HEK293 (cell line): ENCODE results near the gene TREH.

ENCODE experiments used
- GLI4 ChIP-seq: fragments of 450-650 bp; formaldehyde crosslinking; IDR thresholded peaks from 2 replicates; pipeline ENCODE4 v1.5.1; 2016; ENCODE audit warnings: missing biosample characterization, missing genetic modification characterization
- GLIS1 ChIP-seq: fragments of 450-650 bp; formaldehyde crosslinking; IDR thresholded peaks from 2 replicates; pipeline ENCODE4 v1.5.1; 2016; ENCODE audit warnings: missing biosample characterization, missing genetic modification characterization
- IKZF3 ChIP-seq: fragments of 450-650 bp; IDR thresholded peaks from 2 replicates; pipeline ENCODE4 v1.5.0; 2018; ENCODE audit warnings: missing biosample characterization, mild to moderate bottlenecking, missing genetic modification characterization, moderate library complexity
- OSR2 ChIP-seq: fragments of 450-650 bp; formaldehyde crosslinking; IDR thresholded peaks from 2 replicates; pipeline ENCODE4 v1.5.1; 2016; ENCODE audit warnings: missing biosample characterization, missing genetic modification characterization
- SALL2 ChIP-seq: fragments of 450-650 bp; formaldehyde crosslinking; IDR thresholded peaks from 2 replicates; pipeline ENCODE4 v1.5.0; 2017; ENCODE audit warnings: missing biosample characterization, mild to moderate bottlenecking, missing genetic modification characterization, borderline replicate concordance
- SCRT1 ChIP-seq: fragments of 450-650 bp; formaldehyde crosslinking; IDR thresholded peaks from 2 replicates; pipeline ENCODE4 v1.5.1; 2016; ENCODE audit warnings: missing biosample characterization, missing genetic modification characterization, borderline replicate concordance
- SP3 ChIP-seq: fragments of 450-650 bp; formaldehyde crosslinking; IDR thresholded peaks from 2 replicates; pipeline ENCODE4 v1.5.1; 2016; ENCODE audit warnings: missing biosample characterization, missing genetic modification characterization
- WT1 ChIP-seq: fragments of 450-650 bp; formaldehyde crosslinking; IDR thresholded peaks from 2 replicates; pipeline ENCODE4 v1.5.1; 2016; ENCODE audit warnings: missing biosample characterization, missing genetic modification characterization
- ZBTB48 ChIP-seq: fragments of 450-650 bp; formaldehyde crosslinking; IDR thresholded peaks from 2 replicates; pipeline ENCODE4 v1.5.1; 2016; ENCODE audit warnings: missing biosample characterization, missing genetic modification characterization
- ZEB2 ChIP-seq: fragments of 450-650 bp; formaldehyde crosslinking; IDR thresholded peaks from 2 replicates; pipeline ENCODE4 v1.5.1; 2016; ENCODE audit warnings: missing biosample characterization, missing genetic modification characterization
- ZFP37 ChIP-seq: fragments of 450-650 bp; formaldehyde crosslinking; IDR thresholded peaks from 2 replicates; pipeline ENCODE4 v1.5.1; 2016; ENCODE audit warnings: missing biosample characterization, missing genetic modification characterization
- ZFP41 ChIP-seq: fragments of 450-650 bp; formaldehyde crosslinking; IDR thresholded peaks from 2 replicates; pipeline ENCODE4 v1.5.1; 2016; ENCODE audit warnings: missing biosample characterization, missing genetic modification characterization, borderline replicate concordance
- ZNF10 ChIP-seq: fragments of 450-650 bp; formaldehyde crosslinking; IDR thresholded peaks from 2 replicates; pipeline ENCODE4 v1.5.1; 2017; ENCODE audit warnings: missing biosample characterization, missing genetic modification characterization
- ZNF140 ChIP-seq: fragments of 450-650 bp; formaldehyde crosslinking; IDR thresholded peaks from 2 replicates; pipeline ENCODE4 v1.5.1; 2016; ENCODE audit warnings: missing biosample characterization, missing genetic modification characterization
- ZNF184 ChIP-seq: fragments of 450-650 bp; IDR thresholded peaks from 2 replicates; pipeline ENCODE4 v1.5.1; 2018; ENCODE audit warnings: missing biosample characterization, mild to moderate bottlenecking, missing genetic modification characterization
- ZNF19 ChIP-seq: fragments of 450-650 bp; formaldehyde crosslinking; IDR thresholded peaks from 2 replicates; pipeline ENCODE4; 2016; ENCODE audit warnings: missing biosample characterization, missing genetic modification characterization, low read depth
- ZNF239 ChIP-seq: fragments of 450-650 bp; formaldehyde crosslinking; IDR thresholded peaks from 2 replicates; pipeline ENCODE4 v1.5.1; 2016; ENCODE audit warnings: missing biosample characterization, missing genetic modification characterization
- ZNF302 ChIP-seq: fragments of 450-650 bp; formaldehyde crosslinking; IDR thresholded peaks from 2 replicates; pipeline ENCODE4 v1.5.1; 2016; ENCODE audit warnings: missing biosample characterization, missing genetic modification characterization, low read depth
- ZNF350 ChIP-seq: fragments of 450-650 bp; formaldehyde crosslinking; IDR thresholded peaks from 2 replicates; pipeline ENCODE4 v1.5.0; 2017; ENCODE audit warnings: missing biosample characterization, mild to moderate bottlenecking, missing genetic modification characterization
- ZNF416 ChIP-seq: fragments of 450-650 bp; formaldehyde crosslinking; IDR thresholded peaks from 2 replicates; pipeline ENCODE4 v1.5.1; 2016; ENCODE audit warnings: missing biosample characterization, missing genetic modification characterization
- ZNF629 ChIP-seq: fragments of 450-650 bp; formaldehyde crosslinking; IDR thresholded peaks from 2 replicates; pipeline ENCODE4 v1.5.1; 2017; ENCODE audit warnings: missing biosample characterization, missing genetic modification characterization
- ZNF701 ChIP-seq: fragments of 450-650 bp; formaldehyde crosslinking; IDR thresholded peaks from 2 replicates; pipeline ENCODE4 v1.5.1; 2016; ENCODE audit warnings: missing biosample characterization, missing genetic modification characterization
- ZNF76 ChIP-seq: fragments of 450-650 bp; formaldehyde crosslinking; IDR thresholded peaks from 2 replicates; pipeline ENCODE4; 2016; ENCODE audit warnings: low read depth, missing biosample characterization, missing genetic modification characterization, borderline replicate concordance
- TF ChIP-seq, protein P1 (sequence below): fragments of 450-650 bp; formaldehyde crosslinking; IDR thresholded peaks from 2 replicates; pipeline ENCODE4 v1.5.1; 2017; ENCODE audit warnings: missing biosample characterization, missing genetic modification characterization
- TF ChIP-seq, protein P2 (sequence below): fragments of 450-650 bp; formaldehyde crosslinking; IDR thresholded peaks from 2 replicates; pipeline ENCODE4 v1.5.1; 2016; ENCODE audit warnings: missing biosample characterization, missing genetic modification characterization, borderline replicate concordance
- TF ChIP-seq, protein P3 (sequence below): fragments of 450-650 bp; formaldehyde crosslinking; IDR thresholded peaks from 2 replicates; pipeline ENCODE4 v1.5.1; 2017; ENCODE audit warnings: missing biosample characterization, missing genetic modification characterization
- TF ChIP-seq, protein P4 (sequence below): fragments of 450-650 bp; formaldehyde crosslinking; IDR thresholded peaks from 2 replicates; pipeline ENCODE4 v1.5.1; 2016; ENCODE audit warnings: missing biosample characterization, missing genetic modification characterization
- TF ChIP-seq, protein P5 (sequence below): fragments of 450-650 bp; formaldehyde crosslinking; IDR thresholded peaks from 2 replicates; pipeline ENCODE4 v1.5.1; 2016; ENCODE audit warnings: missing biosample characterization, missing genetic modification characterization
- TF ChIP-seq, protein P6 (sequence below): fragments of 450-650 bp; formaldehyde crosslinking; optimal IDR thresholded peaks from 2 replicates; pipeline ENCODE3; 2016; ENCODE audit warnings: missing biosample characterization, mild to moderate bottlenecking, missing genetic modification characterization

Gene TREH

DNA sequence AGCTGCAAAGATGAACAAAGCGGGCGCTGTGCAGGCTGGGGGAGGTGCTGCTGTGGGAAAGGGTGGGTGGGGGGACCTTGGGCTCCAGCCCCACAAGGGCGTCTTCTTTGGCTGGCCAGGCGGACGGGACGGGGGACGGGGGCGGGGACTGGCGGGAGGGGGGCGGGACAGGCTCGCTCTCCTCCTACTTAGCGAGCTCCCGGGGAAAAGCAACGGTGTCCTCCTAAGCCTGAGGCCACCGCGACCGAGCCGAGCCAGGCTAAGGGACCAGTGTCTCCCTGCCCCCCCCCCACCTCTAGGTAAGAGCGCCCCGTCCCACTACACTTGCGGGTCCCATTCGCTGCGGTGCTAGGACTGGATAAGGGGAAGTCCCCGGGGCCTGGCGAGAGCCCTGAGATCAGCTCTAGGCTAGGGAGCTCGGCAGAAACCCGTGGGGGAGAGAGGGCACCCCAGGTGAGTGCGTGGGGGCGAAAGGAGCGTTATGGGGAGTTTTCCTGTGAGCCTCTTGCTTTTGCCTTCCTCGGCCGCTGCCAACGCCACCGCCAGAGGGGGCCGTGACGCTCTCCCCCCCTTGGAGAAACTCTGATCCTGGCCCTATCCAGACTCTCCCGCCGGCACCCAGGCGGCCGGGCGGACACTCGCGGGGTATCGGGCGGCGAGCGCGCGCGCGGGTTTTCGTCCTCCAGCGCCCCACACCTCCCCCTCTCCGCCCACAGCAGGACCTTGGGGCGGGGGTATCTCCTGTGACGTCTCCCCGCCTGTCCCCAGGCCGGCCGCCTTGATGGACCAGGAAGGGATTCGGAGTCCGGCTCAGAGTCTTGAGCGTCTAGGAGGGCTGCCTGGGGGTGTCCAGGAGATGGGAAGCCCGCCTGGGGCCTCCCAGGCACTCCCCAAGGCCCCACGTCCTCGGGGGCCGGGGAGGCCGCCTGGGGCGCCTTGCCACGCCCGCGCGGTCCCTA, 71.8 kb downstream of the TREH start, which contains the start of gene PHLDB1 (continued):
- TF ChIP-seq ZNF140 (tag by site-specific recombination), result no peak
- TF ChIP-seq SCRT1 (tag by site-specific recombination), result no peak
- TF ChIP-seq GLI4 (tag by site-specific recombination), result no peak
- TF ChIP-seq ZBTB48 (tag by site-specific recombination), result peak; percentile 81; the same call in 1 of the 2 replicates
- no peak for TF ChIP-seq SALL2 (tag by site-specific recombination)
- TF ChIP-seq SP3, result peak; percentile 55
- TF ChIP-seq, protein P1, sequence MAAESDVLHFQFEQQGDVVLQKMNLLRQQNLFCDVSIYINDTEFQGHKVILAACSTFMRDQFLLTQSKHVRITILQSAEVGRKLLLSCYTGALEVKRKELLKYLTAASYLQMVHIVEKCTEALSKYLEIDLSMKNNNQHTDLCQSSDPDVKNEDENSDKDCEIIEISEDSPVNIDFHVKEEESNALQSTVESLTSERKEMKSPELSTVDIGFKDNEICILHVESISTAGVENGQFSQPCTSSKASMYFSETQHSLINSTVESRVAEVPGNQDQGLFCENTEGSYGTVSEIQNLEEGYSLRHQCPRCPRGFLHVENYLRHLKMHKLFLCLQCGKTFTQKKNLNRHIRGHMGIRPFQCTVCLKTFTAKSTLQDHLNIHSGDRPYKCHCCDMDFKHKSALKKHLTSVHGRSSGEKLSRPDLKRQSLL (tag by site-specific recombination), result no peak
- TF ChIP-seq, protein P2, sequence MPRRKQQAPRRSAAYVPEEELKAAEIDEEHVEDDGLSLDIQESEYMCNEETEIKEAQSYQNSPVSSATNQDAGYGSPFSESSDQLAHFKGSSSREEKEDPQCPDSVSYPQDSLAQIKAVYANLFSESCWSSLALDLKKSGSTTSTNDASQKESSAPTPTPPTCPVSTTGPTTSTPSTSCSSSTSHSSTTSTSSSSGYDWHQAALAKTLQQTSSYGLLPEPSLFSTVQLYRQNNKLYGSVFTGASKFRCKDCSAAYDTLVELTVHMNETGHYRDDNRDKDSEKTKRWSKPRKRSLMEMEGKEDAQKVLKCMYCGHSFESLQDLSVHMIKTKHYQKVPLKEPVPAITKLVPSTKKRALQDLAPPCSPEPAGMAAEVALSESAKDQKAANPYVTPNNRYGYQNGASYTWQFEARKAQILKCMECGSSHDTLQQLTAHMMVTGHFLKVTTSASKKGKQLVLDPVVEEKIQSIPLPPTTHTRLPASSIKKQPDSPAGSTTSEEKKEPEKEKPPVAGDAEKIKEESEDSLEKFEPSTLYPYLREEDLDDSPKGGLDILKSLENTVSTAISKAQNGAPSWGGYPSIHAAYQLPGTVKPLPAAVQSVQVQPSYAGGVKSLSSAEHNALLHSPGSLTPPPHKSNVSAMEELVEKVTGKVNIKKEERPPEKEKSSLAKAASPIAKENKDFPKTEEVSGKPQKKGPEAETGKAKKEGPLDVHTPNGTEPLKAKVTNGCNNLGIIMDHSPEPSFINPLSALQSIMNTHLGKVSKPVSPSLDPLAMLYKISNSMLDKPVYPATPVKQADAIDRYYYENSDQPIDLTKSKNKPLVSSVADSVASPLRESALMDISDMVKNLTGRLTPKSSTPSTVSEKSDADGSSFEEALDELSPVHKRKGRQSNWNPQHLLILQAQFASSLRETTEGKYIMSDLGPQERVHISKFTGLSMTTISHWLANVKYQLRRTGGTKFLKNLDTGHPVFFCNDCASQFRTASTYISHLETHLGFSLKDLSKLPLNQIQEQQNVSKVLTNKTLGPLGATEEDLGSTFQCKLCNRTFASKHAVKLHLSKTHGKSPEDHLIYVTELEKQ (tag by site-specific recombination), result no peak
- TF ChIP-seq ZNF416 (tag by site-specific recombination), result no peak
- no peak; the same call in 1 of the 2 replicates for TF ChIP-seq ZNF76 (tag by site-specific recombination)
- TF ChIP-seq, protein P3, sequence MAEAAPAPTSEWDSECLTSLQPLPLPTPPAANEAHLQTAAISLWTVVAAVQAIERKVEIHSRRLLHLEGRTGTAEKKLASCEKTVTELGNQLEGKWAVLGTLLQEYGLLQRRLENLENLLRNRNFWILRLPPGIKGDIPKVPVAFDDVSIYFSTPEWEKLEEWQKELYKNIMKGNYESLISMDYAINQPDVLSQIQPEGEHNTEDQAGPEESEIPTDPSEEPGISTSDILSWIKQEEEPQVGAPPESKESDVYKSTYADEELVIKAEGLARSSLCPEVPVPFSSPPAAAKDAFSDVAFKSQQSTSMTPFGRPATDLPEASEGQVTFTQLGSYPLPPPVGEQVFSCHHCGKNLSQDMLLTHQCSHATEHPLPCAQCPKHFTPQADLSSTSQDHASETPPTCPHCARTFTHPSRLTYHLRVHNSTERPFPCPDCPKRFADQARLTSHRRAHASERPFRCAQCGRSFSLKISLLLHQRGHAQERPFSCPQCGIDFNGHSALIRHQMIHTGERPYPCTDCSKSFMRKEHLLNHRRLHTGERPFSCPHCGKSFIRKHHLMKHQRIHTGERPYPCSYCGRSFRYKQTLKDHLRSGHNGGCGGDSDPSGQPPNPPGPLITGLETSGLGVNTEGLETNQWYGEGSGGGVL (tag by site-specific recombination), result peak; percentile 30
- TF ChIP-seq GLIS1, result peak; percentile 86
- TF ChIP-seq IKZF3, result no peak
- TF ChIP-seq, protein P4, sequence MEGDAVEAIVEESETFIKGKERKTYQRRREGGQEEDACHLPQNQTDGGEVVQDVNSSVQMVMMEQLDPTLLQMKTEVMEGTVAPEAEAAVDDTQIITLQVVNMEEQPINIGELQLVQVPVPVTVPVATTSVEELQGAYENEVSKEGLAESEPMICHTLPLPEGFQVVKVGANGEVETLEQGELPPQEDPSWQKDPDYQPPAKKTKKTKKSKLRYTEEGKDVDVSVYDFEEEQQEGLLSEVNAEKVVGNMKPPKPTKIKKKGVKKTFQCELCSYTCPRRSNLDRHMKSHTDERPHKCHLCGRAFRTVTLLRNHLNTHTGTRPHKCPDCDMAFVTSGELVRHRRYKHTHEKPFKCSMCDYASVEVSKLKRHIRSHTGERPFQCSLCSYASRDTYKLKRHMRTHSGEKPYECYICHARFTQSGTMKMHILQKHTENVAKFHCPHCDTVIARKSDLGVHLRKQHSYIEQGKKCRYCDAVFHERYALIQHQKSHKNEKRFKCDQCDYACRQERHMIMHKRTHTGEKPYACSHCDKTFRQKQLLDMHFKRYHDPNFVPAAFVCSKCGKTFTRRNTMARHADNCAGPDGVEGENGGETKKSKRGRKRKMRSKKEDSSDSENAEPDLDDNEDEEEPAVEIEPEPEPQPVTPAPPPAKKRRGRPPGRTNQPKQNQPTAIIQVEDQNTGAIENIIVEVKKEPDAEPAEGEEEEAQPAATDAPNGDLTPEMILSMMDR (tag by site-specific recombination), result peak; percentile 79
- TF ChIP-seq, protein P5, sequence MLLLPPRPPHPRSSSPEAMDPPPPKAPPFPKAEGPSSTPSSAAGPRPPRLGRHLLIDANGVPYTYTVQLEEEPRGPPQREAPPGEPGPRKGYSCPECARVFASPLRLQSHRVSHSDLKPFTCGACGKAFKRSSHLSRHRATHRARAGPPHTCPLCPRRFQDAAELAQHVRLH (tag by site-specific recombination), result no peak
- peak; percentile 49 for TF ChIP-seq ZNF629 (tag by site-specific recombination)
- TF ChIP-seq ZEB2, result peak; percentile 23; the same call in 1 of the 2 replicates
- 0 out of 2 replicates have a peak, but pooled peaks have one; percentile 29 for TF ChIP-seq WT1 (tag by site-specific recombination)
- no peak for TF ChIP-seq ZNF184 (tag by site-specific recombination)
- TF ChIP-seq ZFP37 (tag by site-specific recombination), result 0 out of 2 replicates have a peak, but pooled peaks have one; percentile 19
- no peak for TF ChIP-seq OSR2 (tag by site-specific recombination)
- no peak for TF ChIP-seq ZNF302 (tag by site-specific recombination)
- TF ChIP-seq ZNF239 (tag by site-specific recombination), result no peak
- TF ChIP-seq ZNF19 (tag by site-specific recombination), result no peak
- no peak for TF ChIP-seq ZNF701
- TF ChIP-seq, protein P6, sequence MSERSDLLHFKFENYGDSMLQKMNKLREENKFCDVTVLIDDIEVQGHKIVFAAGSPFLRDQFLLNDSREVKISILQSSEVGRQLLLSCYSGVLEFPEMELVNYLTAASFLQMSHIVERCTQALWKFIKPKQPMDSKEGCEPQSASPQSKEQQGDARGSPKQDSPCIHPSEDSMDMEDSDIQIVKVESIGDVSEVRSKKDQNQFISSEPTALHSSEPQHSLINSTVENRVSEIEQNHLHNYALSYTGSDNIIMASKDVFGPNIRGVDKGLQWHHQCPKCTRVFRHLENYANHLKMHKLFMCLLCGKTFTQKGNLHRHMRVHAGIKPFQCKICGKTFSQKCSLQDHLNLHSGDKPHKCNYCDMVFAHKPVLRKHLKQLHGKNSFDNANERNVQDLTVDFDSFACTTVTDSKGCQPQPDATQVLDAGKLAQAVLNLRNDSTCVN (tag by site-specific recombination), result peak; percentile 60
- no peak for TF ChIP-seq ZFP41
- TF ChIP-seq ZNF10, result no peak
- TF ChIP-seq ZNF350 (tag by site-specific recombination), result no peak
